ENCODE measurements around the gene QPCT. TPM values are rescaled to one million over a fixed set of nuclear protein-coding genes. Genes with fewer than 3 reads are reported as not detected.

Gene QPCT
- total RNA-seq, 1 donor from 2014 or later: 2.1 TPM

DNA sequence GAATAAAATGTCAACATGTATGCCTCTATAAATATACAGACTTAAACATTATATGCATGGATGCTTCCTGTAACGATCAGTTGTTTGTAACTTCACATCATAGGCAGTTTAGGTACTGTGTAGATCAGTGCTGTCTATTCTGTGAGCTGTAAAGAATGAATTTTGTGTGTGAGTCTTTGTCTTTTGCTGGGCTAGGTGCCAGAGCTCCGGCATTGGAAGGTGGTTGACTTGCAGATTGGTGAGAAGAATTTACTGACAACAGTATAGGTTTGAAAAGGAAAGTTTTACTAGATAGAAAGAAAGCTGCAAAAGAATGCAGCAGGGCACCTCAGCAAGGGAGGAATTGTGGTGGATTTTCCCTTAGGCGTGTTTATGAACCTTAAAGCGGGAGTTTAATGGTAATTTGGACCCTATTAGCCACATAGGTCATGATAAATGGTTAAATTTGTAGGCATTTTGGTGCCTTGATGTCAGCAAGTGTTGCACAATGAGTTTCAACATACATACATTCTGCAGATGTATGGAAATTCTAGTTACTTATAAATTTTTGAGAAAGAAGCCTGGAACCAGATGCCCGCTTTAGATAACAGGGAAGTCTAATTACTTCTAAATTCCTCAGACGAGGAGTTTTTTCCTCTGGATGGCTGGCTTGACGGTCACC lies 6.7 kb upstream of the QPCT start:
- POLR2A ChIA-PET: interaction anchor here (1.4 to 2.6 kb wide), 2 partner anchors 12 to 13 kb away, joined by 5 to 13 read pairs; partner anchors contain the start of gene PRKD3
- no peaks in the 10 kb centered on the region for H3K9me3 Mint-ChIP-seq
- H3K27me3 Mint-ChIP-seq: no peaks in the 10 kb centered on the region
- TF ChIP-seq, protein P1, sequence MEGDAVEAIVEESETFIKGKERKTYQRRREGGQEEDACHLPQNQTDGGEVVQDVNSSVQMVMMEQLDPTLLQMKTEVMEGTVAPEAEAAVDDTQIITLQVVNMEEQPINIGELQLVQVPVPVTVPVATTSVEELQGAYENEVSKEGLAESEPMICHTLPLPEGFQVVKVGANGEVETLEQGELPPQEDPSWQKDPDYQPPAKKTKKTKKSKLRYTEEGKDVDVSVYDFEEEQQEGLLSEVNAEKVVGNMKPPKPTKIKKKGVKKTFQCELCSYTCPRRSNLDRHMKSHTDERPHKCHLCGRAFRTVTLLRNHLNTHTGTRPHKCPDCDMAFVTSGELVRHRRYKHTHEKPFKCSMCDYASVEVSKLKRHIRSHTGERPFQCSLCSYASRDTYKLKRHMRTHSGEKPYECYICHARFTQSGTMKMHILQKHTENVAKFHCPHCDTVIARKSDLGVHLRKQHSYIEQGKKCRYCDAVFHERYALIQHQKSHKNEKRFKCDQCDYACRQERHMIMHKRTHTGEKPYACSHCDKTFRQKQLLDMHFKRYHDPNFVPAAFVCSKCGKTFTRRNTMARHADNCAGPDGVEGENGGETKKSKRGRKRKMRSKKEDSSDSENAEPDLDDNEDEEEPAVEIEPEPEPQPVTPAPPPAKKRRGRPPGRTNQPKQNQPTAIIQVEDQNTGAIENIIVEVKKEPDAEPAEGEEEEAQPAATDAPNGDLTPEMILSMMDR (IDR thresholded peaks at IDR 0.05): no peak
- H3K36me3 Mint-ChIP-seq (ENCODE audit: low read depth): no peaks in the 10 kb centered on the region
- ATAC-seq (ENCODE audit: low read depth) (no peak), DNase-seq (no peak)
- H3K27ac Mint-ChIP-seq: no peak overlapping the region
- no peak overlapping the region for H3K4me3 Mint-ChIP-seq
- CTCF ChIA-PET: interaction anchor here (1.2 kb wide), 1 partner anchor 11 kb away, joined by 4 read pairs; no protein-coding TSS in a partner anchor
- peaks cover 11% of the 10 kb centered on the region for H3K4me1 Mint-ChIP-seq
- intact Hi-C loops (cut with micrococcal nuclease): no loop called here

DNA sequence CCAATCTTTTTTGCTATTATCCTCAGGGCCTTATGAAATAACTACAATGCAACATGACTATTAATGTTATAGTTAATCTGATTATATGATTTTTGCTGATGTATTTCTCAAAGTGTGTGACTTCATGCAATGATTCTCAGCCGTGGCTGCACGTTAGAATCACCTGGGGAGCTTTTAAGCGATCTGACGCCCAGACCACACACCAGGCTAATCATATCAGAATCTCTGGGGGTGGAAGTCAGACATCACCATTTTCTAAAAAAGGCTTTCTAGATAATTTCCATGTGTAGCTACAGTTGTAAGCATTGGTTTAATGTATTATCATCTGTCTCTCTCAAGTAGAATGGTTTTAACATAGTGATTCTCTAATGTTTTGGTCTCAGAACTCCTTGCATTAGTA lies 5.5 kb upstream of the QPCT start:
- Mint-ChIP-seq H3K9me3 (no peaks in the 10 kb centered on the region), H3K27ac (no peak overlapping the region), H3K4me3 (no peak overlapping the region), H3K36me3 (ENCODE audit: low read depth) (no peaks in the 10 kb centered on the region), H3K27me3 (no peaks in the 10 kb centered on the region), H3K4me1 (peaks cover 5% of the 10 kb centered on the region)
- no peak for ATAC-seq (ENCODE audit: low read depth)
- no peak for DNase-seq
- POLR2A ChIA-PET: interaction anchor here (1.4 kb wide), 1 partner anchor 14 kb away, joined by 5 read pairs; the partner anchor contains the start of gene PRKD3
- TF ChIP-seq, protein P1 (IDR thresholded peaks at IDR 0.05): no peak
- CTCF ChIA-PET: interaction anchor here (1.2 kb wide), 1 partner anchor 10 kb away, joined by 4 read pairs; no protein-coding TSS in a partner anchor
- intact Hi-C loops (cut with micrococcal nuclease): no loop called here

DNA sequence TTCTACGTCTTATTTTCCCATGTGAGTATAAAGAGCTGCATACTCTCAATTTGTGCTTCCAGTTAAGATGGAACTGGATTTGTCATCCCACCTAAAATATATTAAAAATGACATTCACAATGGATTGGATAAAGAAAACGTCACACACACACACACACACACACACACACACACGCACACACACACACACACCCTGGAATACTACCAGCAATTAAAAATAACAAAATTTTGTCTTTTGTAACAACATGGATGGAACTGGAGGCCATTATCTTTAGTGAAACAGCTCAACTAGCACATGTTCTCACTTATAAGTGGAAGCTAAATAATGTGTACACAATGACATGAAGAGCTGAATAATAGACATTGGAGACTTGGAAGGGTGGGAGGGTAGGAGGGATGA lies 3.8 kb upstream of the QPCT start:
- ATAC-seq (ENCODE audit: low read depth) (no peak), DNase-seq (no peak)
- intact Hi-C loops (cut with micrococcal nuclease): loop anchor here (5.0 kb wide), 1 partner anchor 37 kb away; no protein-coding TSS in a partner anchor
- Mint-ChIP-seq H3K27ac (no peak overlapping the region), H3K4me1 (peaks cover 10% of the 10 kb centered on the region), H3K4me3 (no peak overlapping the region), H3K9me3 (no peaks in the 10 kb centered on the region), H3K27me3 (no peaks in the 10 kb centered on the region), H3K36me3 (ENCODE audit: low read depth) (no peaks in the 10 kb centered on the region)
- CTCF ChIA-PET: interaction anchor here (0.6 to 1.5 kb wide), 2 partner anchors 55 to 226 kb away, joined by 3 to 5 read pairs; no protein-coding TSS in a partner anchor
- POLR2A ChIA-PET: interaction anchor here (0.6 kb wide), 1 partner anchor 37 kb away, joined by 3 read pairs; no protein-coding TSS in a partner anchor
- TF ChIP-seq, protein P1 (IDR thresholded peaks at IDR 0.05): no peak

DNA sequence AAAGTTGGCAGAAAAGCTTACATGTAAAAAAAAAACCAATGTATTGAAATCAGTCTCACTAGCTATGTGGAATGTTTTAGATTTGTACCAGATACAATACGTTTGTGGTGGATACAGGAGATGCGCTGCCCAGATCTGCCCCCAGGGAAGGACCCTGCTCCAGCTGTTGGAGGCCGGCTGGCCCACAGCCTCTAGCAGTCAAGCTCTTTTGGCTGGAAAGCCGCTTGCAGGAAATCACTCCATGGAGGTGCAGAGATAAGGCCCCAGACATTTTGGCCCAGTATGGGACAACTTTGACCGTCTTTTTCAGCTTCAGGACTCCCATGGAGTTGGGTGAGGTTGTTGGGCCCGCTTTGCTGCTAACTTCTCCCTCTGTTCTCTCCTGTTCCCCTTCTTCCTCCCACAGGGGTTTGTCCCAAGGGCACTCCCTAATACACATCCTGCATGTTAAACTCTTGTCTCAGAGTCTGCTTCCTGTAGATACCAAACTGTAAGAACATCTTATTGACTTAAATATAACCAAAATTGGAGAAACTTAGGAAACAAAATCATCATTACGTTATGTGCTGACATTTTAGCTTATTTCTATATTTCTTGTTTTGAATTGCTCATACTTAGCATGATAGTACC lies 1.7 kb upstream of the QPCT start:
- H3K27ac Mint-ChIP-seq: no peak overlapping the region
- H3K27me3 Mint-ChIP-seq: no peaks in the 10 kb centered on the region
- DNase-seq (no peak), ATAC-seq (ENCODE audit: low read depth) (no peak)
- POLR2A ChIA-PET: interaction anchor here (1.0 to 1.1 kb wide), 2 partner anchors 9 to 35 kb away, joined by 3 read pairs; no protein-coding TSS in a partner anchor
- no peaks in the 10 kb centered on the region for H3K36me3 Mint-ChIP-seq (ENCODE audit: low read depth)
- H3K4me1 Mint-ChIP-seq: peaks cover 11% of the 10 kb centered on the region
- CTCF ChIA-PET: interaction anchor here (0.6 to 1.1 kb wide), 3 partner anchors 19 to 546 kb away, joined by 3 to 4 read pairs (median 3); no protein-coding TSS in a partner anchor
- TF ChIP-seq, protein P1 (IDR thresholded peaks at IDR 0.05): no peak
- H3K4me3 Mint-ChIP-seq: no peak overlapping the region
- no peaks in the 10 kb centered on the region for H3K9me3 Mint-ChIP-seq
- intact Hi-C loops (cut with micrococcal nuclease): loop anchor here (1.0 to 5.0 kb wide), 2 partner anchors 7 to 35 kb away; no protein-coding TSS in a partner anchor
